ENCODE results near the gene HEMK1.
A peak's percentile ranks its signal among the peaks of the same experiment; 100 is the strongest.

Gene HEMK1

GRCh38 chr3:50600841-50601591 lies 31.7 kb downstream of the HEMK1 start:
- peak; percentile 97 for DNase-seq

DNA sequence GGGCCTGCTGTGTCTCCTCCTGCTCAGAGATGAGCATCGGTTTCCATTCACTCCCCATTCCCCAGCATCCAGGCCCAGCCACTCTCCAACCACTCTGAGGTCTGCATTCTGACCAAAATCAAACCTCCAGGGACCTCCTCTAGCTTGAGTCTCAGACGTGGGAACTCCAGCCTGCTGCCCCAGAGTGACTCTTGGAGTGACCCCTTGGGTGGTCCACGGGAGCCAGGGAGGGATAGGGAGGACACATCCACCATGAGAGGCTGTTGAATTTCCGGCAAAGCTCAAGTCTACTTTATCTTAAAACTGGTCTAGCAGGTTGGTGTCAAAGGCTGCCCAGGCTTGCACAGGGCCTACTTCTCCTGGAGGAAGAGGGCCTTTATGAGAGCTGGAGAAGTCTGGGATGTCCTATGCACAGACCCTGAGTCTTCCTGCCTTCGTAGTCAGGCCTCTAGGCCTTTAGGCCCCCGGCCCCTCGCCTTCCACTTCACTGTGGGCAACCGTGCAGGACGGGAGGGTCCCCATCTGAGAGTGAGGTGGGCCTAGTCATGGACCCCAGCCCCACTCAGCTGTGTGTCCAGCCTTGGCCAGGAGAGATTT lies 33.4 kb downstream of the HEMK1 start:
- DNase-seq = peak; percentile 42

GRCh38 chr3:50603261-50604109 lies 34.2 kb downstream of the HEMK1 start:
- DNase-seq = no peak

- DNase-seq = no peak
These were observed 34.8 kb downstream of the HEMK1 start for GRCh38 chr3:50604110-50604621.

- DNase-seq = no peak
These were observed 35.6 kb downstream of the HEMK1 start for GRCh38 chr3:50604628-50605588.

GRCh38 chr3:50605901-50606326 lies 36.6 kb downstream of the HEMK1 start:
- no peak for DNase-seq

GRCh38 chr3:50606596-50606995 lies 37.3 kb downstream of the HEMK1 start:
- no peak for DNase-seq

GRCh38 chr3:50607271-50608091 lies 38.2 kb downstream of the HEMK1 start:
- no peak for DNase-seq

DNA sequence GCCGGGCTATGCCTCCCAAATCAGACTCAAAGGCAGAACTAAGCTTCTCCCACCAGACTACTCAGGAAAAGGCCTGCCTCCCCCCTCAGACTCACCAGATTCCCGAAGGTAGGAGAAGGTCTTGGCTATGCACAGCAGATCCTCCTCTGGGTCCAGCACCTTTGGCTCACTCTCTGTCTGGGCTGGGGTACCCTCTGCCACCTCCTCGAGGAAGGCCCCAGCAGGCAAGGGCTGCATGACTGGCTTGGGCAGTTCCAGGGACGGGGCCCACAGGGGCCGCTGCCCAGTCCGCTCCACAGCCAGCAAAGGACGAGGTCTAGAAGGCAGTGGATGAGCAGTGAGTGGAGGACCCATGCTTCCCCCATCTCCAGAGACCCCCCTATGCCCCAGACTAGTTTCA lies 39.0 kb downstream of the HEMK1 start:
- no peak for DNase-seq

DNA sequence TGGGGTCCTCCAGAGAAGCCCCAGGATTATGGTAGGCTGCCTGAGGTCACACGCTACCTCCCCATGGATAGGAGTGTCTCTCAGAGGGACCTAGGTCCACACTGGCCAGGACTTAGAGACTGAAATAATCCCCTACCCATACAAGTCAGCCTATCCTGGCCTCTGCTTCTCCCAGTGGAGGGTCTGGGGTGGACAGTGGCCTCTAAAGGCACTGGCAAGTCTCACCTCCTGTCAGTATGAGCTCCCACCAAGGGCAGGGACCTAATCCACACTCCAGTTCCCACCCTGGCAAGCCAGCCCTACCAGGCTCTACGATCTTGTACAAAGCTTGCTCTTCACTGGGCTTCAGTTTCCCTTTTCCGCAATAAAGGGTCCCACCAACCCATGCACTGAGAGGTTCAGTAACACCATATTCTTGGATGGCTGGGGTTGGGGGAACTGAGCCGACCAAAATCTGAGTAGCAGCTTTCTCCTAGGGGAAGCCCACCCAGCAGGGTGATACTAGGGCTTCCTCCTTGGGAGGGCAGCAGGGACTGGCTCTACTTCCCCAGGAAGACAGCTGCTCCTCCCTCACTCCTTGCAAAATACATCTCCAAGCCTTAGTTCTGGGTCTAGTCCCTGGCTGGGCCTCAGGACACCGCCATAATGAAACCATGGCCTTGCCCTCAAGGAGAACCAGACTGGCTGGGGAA lies 39.9 kb downstream of the HEMK1 start:
- DNase-seq = no peak

DNA sequence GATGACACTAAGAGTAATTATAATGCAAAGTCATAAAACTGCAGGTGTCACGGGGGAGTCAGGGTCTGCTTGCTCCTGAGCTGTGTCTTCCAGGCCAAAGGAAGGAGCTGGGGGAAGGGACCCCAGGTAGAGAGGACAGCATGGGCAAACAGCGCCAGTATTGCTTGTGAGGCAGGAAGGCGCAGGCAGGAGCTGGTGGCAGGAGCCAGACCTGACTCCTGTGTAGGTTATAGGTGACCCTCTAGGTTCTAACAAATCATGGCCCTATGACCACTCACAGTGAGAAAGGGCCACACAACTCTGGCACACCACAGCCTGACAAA lies 40.4 kb downstream of the HEMK1 start:
- DNase-seq = no peak

GRCh38 chr3:50610181-50610971 lies 41.1 kb downstream of the HEMK1 start:
- DNase-seq = no peak

DNA sequence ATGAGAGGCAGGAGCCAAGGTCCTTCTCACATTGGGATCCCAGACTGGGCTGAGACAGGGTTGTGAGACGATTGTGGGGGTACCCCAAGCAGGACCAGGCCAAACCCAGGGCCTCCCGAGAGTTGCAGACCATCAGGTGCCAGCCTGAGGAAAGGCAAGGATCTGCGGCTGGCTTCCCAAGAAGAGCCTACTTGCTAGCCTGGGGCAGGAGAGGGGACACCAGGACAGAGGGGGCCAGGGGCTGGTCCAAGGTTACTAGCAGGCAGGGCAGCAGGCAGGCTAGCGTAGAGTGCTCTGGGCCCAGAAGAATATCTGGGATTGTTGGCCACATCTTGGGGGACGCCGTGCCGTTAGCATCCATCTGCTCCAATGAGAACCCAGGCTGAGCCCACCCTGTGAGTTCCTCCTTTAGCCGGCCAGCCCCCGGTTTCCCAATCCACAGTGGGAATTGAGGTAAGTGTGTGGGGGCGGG lies 41.7 kb downstream of the HEMK1 start:
- DNase-seq = no peak

GRCh38 chr3:50611464-50612233 lies 42.3 kb downstream of the HEMK1 start, which contains the start of gene CISH:
Gene CISH (minus strand): TSS chr3:50611774. CDS start chr3:50611650, 124 bp downstream.
- DNase-seq = peak; percentile 94

- no peak for DNase-seq
These were observed 43.0 kb downstream of the HEMK1 start for GRCh38 chr3:50612234-50612882.

DNA sequence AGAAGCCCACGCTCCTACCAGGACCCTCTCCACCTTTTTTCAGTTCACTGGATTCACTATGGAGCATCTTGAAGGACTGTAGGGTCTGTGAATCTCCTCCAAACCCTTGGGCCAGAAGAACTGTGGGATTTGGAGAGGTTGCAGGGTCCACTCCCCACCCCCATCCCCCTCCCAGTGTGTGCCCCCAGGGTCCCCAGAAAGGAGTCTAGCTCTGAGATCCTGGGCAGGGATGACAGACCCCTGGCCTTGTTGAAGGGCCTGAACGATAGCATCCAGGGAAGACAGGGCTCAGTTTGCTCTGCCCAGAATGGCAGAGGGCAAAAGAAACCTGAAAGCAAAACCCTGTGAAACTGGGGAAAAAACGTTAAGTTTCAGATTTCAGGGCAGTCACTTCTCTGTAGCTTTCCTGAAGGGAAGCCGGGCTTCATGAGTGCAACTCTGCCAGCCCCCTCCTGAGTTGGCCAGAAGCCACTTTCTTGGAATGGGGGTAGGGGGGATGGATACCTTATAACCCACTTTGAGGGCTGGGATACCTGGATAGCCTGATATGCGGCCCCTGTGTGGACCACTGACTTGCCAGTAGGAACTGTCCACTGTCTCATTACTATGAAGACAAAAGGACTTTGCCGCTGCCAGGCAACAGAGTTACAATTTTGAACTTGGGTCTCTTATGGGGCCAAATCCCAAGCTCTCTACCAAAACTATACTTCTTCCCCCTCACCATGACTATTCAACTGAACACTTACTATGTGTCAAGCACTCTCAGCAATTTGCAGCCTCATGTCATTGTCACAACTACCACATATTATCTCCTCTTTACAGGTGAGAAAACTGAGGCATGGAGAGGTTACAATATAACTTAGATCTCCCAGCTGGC lies 43.9 kb downstream of the HEMK1 start:
- no peak for DNase-seq

GRCh38 chr3:50615190-50615589 lies 45.9 kb downstream of the HEMK1 start:
- DNase-seq = no peak

Data from fibroblast of skin of scalp (primary cell).